HL-60/S4 treated with retinoic acid at 250 ng/mL for 4 days and 3 days (cell line): ENCODE data around the gene RGS11.
"Not testable (repeated sequence)": the region's sequence is repeated elsewhere in the genome, so short reads cannot be mapped to it uniquely, and the experiment has no call there.

ENCODE experiments used
- in situ Hi-C: fragments of 300-500 bp; cut with MboI; formaldehyde crosslinking; loops from 2 replicates; pipeline ENCODE4 v1.7.0; 2022; ENCODE audit warnings: low sequenced_read_pairs

Gene RGS11

DNA sequence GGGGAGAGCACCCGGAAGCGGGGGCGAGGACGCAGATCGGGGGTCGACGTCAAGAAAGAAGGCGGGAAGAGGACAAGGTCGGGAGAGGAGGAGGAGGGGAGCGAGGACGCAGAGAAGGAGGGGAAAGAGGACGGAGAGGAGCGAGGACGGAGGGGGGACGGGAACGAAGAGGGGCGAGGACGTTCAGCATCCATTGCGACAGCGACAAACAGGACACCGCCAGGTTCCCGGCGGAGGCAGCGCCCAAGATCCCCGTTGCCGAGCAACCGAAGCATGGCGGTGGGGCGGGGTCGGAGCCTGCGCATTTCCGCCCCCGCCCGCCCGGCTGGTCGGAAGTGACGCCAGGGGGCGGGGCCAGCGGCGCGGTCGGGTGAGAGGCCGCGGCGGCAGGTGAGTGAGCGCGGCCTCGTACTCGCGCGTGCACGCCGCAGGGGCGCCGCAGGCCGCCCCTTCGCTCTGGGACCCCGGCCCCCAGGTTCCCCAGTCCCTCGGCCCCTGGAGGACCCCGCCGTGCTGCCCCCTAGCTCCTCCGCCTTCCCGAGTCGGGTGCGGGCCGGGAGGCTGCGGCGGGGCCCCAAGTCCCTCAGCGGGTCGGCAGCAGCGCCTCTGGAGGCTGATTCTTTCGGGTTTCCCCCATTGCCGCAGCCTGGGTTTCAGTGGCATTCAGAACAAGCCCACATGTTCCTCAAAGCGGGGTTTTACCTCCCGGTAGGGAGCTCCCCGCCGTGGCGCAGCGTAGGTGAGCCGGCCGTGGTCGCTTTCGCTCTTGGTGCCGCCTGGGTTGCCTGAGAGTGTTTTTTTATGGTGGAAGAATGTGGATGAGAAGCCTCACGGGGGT lies 41.1 kb downstream of the RGS11 start, which contains the start of gene FAM234A:
TSS of gene FAM234A (plus strand) at position 354 of the 838 bp plus-strand sequence. CDS start 19,593 bp downstream, outside the sequence.
- in situ Hi-C loops = no loop called here

DNA sequence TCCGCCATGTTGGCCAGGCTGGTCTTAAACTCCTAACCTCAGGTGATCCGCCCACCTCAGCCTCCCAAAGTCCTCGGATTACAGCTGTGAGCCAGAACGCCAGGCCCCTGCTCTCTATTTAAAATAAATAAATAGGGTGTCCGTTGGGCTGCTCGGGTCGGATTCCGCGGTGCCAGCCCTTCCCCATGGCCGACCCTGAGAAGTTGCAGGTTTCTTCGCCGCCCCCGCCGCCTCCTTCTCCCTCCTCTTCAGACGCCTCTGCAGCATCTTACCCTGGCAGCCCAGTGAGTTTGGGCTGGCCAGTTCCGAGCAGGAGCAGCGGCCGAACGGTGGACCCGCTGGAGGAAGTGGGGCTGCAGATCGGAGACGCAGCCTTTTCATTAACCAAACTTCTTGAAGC lies 44.8 kb downstream of the RGS11 start:
- in situ Hi-C loops = no loop called here

DNA sequence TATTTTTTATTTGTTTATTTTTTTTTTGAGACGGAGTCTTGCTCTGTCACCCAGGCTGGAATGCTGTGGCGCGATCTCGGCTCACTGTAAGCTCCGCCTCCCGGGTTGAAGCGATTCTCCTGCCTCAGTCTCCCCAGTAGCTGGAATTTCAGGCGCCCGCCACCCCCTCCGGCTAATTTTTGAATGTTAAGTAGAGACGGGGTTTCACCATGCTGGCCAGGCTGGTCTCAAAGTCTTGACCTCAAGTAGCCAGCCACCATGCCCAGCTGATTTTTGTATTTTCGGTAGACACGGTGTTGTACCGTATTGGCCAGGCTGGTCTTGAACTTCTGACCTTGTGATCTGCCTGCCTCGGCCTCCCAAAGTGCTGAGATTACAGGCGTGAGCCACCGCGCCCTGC lies 45.4 kb downstream of the RGS11 start:
- in situ Hi-C loops = not testable (repeated sequence)

DNA sequence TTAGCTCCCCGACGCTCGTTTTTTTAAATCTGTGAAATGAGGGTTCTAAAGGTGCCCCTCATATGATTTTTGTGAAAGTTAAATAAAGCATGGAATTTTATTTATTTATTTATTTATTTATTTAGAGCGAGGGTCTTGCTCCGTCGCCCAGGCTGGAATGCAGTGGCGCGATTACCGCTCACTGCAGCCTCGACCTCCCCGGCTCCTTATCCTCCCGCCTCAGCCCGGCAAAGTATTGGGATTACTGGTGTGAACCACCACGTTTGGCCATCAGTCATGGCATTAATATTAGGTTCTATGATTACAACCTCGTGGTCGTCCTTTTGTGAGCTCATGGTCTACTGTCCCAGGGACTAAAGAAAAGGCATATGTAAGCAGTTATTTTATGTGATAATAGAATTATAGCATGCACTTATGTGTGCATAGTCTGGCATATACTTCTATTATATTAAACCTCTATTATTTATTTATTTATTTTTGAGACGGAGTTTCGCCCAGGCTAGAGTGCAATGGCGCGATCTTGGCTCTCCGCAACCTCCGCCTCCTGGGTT lies 45.9 kb downstream of the RGS11 start:
- in situ Hi-C loops = no loop called here

DNA sequence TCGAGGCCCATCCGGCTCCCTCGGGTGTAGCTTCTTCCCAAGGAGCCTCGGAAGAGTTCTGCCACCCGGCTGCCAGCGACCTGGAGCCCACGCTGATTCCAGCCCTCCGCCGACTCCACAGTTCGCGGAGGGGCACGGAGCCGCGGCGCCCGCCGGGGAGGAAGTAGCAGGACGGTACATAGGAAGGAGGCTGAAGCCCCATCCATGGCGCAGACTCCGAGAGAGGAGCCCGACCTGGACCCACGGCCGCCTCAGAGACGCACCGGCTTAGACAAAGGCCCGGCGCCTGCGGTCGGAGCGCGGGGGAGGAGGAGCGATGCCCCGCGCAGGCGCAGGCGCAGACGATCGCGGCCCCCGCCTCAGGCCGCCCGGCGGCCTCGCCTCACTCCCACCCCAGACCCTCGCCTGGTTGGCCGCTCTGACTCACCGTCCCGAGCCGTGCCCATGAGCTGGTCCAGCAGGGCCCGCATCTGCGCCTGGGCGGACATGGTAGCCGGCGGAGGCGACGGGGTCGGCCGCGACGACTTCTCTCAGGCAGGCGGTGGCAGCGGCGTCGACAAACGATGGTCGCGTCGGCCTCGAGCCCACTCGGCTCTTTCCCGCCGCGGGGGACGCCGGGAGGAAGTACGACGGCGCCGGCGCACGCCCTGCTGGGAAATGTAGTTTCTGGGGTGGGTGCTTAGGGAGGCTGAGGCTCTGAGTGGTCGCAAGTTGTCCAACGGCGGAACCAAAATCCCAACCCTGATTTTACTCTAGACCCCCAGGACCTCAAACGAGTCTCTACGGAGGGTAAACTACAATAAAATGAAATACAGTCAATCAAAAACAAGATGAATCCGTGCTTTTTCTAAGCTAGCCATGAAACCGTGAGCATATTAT lies 46.7 kb downstream of the RGS11 start, which contains the start of gene LUC7L:
TSS of gene LUC7L (minus strand) at position 598 of the 879 bp plus-strand sequence. CDS start at position 488, 110 bp downstream.
- in situ Hi-C loops = no loop called here

DNA sequence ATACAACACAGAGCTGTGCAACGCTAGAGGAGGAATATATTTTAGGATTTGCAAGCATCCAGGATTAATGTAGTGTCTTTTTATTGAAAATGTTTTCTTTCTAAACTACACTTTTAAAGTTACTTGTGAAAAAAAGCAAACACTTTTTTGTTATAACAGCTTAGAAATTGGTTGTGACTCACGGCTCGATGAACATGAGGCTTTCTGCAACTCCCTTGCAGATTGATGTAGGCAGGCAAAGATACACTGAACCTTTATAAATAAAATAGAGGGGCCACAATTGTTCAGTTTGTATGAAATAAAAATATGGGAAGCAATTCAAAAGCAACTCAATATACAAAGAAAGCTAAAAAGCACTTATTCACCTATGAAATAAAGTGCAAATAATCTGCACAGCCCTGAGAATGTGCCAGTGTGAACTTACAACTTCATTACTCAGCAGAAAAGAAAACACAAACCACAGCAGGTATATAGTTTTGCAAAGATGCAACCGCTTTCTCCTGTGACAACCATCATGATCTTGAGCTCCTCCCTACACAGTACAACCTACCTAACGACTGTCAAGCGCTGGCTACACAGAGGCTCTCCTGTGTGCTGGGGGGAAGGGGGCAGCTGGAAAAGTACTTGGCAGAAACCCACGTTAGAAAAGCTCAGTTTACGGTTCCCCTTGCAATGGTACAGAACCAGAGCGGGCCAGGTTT lies 47.4 kb downstream of the RGS11 start:
- in situ Hi-C loops = no loop called here

DNA sequence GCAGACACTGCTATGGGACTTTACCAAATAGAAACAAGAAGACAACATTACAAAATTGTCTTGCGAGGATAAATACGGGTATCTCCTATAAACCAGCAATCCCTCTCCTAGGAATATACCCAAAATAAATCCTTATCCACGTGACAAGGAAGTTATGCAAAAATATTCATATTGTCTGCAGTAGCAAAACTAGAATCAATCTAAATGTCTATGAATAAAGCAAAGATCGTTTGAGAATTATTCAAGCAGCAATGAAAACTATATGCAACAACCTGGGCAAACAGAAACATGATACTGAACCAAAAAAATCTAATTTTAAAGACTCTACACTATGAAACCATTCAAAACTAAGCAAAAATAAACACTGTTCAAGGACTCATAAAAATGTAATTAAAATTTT lies 55.7 kb downstream of the RGS11 start:
- in situ Hi-C loops = no loop called here
